ENCODE data around the gene HIRA. TPM values are rescaled to one million over a fixed set of nuclear protein-coding genes. Genes with fewer than 3 reads are reported as not detected.

Gene HIRA
- total RNA-seq, 1 experiment from 2014 or later, result 51.0 TPM

- no peak overlapping the region for H3K27ac Mint-ChIP-seq
- DNase-seq (ENCODE audit: low spot score), result no peak
- no peak overlapping the region for H3K4me3 Mint-ChIP-seq
- POLR2A ChIA-PET, result no interaction called here
- CTCF ChIA-PET, result no interaction called here
- H3K4me1 Mint-ChIP-seq, result 0 out of 2 replicates have a peak, but pooled peaks cover 2% of the 10 kb centered on the region
- TF ChIP-seq ZNF532 (CRISPR knock-in tag; IDR thresholded peaks at IDR 0.05; ENCODE audit: borderline replicate concordance) (no peak), HMGXB4 (CRISPR knock-in tag; IDR thresholded peaks at IDR 0.05) (no peak), JAZF1 (CRISPR knock-in tag; IDR thresholded peaks at IDR 0.05) (no peak), EMX1 (CRISPR knock-in tag; IDR thresholded peaks at IDR 0.05) (no peak), NFE2L1 (CRISPR knock-in tag; IDR thresholded peaks at IDR 0.05) (no peak), ZSCAN18 (CRISPR knock-in tag; IDR thresholded peaks at IDR 0.05) (no peak), ZNF317 (CRISPR knock-in tag; IDR thresholded peaks at IDR 0.05; ENCODE audit: borderline replicate concordance, low read depth) (no peak), HMGA2 (CRISPR knock-in tag; IDR thresholded peaks at IDR 0.05) (no peak), RORB (CRISPR knock-in tag; IDR thresholded peaks at IDR 0.05) (no peak), ZNF396 (CRISPR knock-in tag; IDR thresholded peaks at IDR 0.05; ENCODE audit: borderline replicate concordance) (no peak), ESRRA (CRISPR knock-in tag; IDR thresholded peaks at IDR 0.05; ENCODE audit: borderline replicate concordance) (no peak), ATF1 (CRISPR knock-in tag; IDR thresholded peaks at IDR 0.05) (no peak)
- peaks cover 35% of the 10 kb centered on the region for H3K36me3 Mint-ChIP-seq
- ATAC-seq, result no peak
- no peaks in the 10 kb centered on the region for H3K9me3 Mint-ChIP-seq
- no peaks in the 10 kb centered on the region for H3K27me3 Mint-ChIP-seq (ENCODE audit: low read depth)
Measured at GRCh38 chr22:19407649-19408606, 23.6 kb downstream of the HIRA start.

- Mint-ChIP-seq H3K4me1 (no peaks in the 10 kb centered on the region), H3K27me3 (ENCODE audit: low read depth) (no peaks in the 10 kb centered on the region), H3K4me3 (no peak overlapping the region), H3K36me3 (peaks cover 37% of the 10 kb centered on the region), H3K27ac (no peak overlapping the region), H3K9me3 (no peaks in the 10 kb centered on the region)
- ATAC-seq (no peak), DNase-seq (ENCODE audit: low spot score) (no peak)
- ChIA-PET POLR2A (no interaction called here), CTCF (interaction anchor here (1.2 kb wide), 1 partner anchor 68 kb away, joined by 4 read pairs; no protein-coding TSS in a partner anchor)
- TF ChIP-seq ATF1 (CRISPR knock-in tag; IDR thresholded peaks at IDR 0.05) (no peak), CREM (CRISPR knock-in tag; IDR thresholded peaks at IDR 0.05) (no peak), RORB (CRISPR knock-in tag; IDR thresholded peaks at IDR 0.05) (no peak), NR2C2 (CRISPR knock-in tag; IDR thresholded peaks at IDR 0.05) (no peak), ZNF232 (CRISPR knock-in tag; IDR thresholded peaks at IDR 0.05) (no peak), MLX (CRISPR knock-in tag; IDR thresholded peaks at IDR 0.05) (no peak), ERG (CRISPR knock-in tag; IDR thresholded peaks at IDR 0.05) (no peak), KAT7 (CRISPR knock-in tag; IDR thresholded peaks at IDR 0.05; ENCODE audit: borderline replicate concordance) (no peak), ZNF396 (CRISPR knock-in tag; IDR thresholded peaks at IDR 0.05; ENCODE audit: borderline replicate concordance) (no peak), ATF6 (CRISPR knock-in tag; IDR thresholded peaks at IDR 0.05) (no peak), JUN (CRISPR knock-in tag; IDR thresholded peaks at IDR 0.05) (no peak), SMAD3 (CRISPR knock-in tag; IDR thresholded peaks at IDR 0.05; ENCODE audit: borderline replicate concordance) (no peak), USF1 (CRISPR knock-in tag; IDR thresholded peaks at IDR 0.05) (no peak)
Measured at GRCh38 chr22:19406846-19407245, 24.7 kb downstream of the HIRA start.
